HepG2 (cell line): ENCODE measurements around the gene ZNF764. TPM values are rescaled to one million over a fixed set of nuclear protein-coding genes. Genes with fewer than 3 reads are reported as not detected.

ENCODE experiments used
- AHR ChIP-seq: IDR thresholded peaks from 2 replicates; pipeline ENCODE4 v1.6.1; 2018; ENCODE audit warnings: missing genetic modification reagents, missing compliant biosample characterization
- ATF5 ChIP-seq: sonication (generic); formaldehyde crosslinking; IDR thresholded peaks from 2 replicates; pipeline ENCODE4 v1.4.0; 2020; ENCODE audit warnings: mild to moderate bottlenecking, low read depth, missing genetic modification reagents
- ATF7-NPFF ChIP-seq: sonication (generic); formaldehyde crosslinking; IDR thresholded peaks from 2 replicates; pipeline ENCODE4 v1.8.1; 2023; ENCODE audit warnings: mild to moderate bottlenecking, low read depth, missing genetic modification reagents, moderate library complexity
- ELF3 ChIP-seq: IDR thresholded peaks from 2 replicates; pipeline ENCODE4 v1.6.1; 2016; ENCODE audit warnings: missing genetic modification reagents, missing compliant biosample characterization
- FOXP1 ChIP-seq, 2 experiments: fragments of 450-650 bp in 1 of 2; IDR thresholded peaks; 2 replicates each; pipeline ENCODE4 v1.6.1; 2017 to 2018; ENCODE audit warnings: antibody characterized with exemption in 1 of 2
- GATAD1 ChIP-seq: IDR thresholded peaks from 2 replicates; pipeline ENCODE4 v1.6.1; 2016; ENCODE audit warnings: missing genetic modification reagents, missing compliant biosample characterization
- HNF1A ChIP-seq, 2 experiments: sonication (generic) in 1 of 2; formaldehyde crosslinking in 1 of 2; IDR thresholded peaks; 2 replicates each; pipeline versions ENCODE4 v1.4.0 to v1.6.1; 2016 to 2020; ENCODE audit warnings: borderline replicate concordance in 1 of 2, low read depth in 1 of 2, mild to moderate bottlenecking in 1 of 2, missing genetic modification reagents in 1 of 2
- HNF4A ChIP-seq: sonication (generic); formaldehyde crosslinking; IDR thresholded peaks from 2 replicates; pipeline ENCODE4 v1.4.0; 2020; ENCODE audit warnings: missing genetic modification reagents
- KAT2B ChIP-seq: fragments of 150-350 bp; IDR thresholded peaks from 2 replicates; pipeline ENCODE4 v1.6.1; 2014; ENCODE audit warnings: low read depth, low read length, borderline replicate concordance
- KDM5A ChIP-seq: fragments of 200-600 bp; sonication (generic); IDR thresholded peaks from 2 replicates; pipeline ENCODE4 v1.7.0; 2018; ENCODE audit warnings: antibody characterized with exemption, mild to moderate bottlenecking, low read length, borderline replicate concordance
- NFE2L1 ChIP-seq: sonication (generic); formaldehyde crosslinking; IDR thresholded peaks from 2 replicates; pipeline ENCODE4 v1.4.0; 2020; ENCODE audit warnings: missing genetic modification reagents, mild to moderate bottlenecking, borderline replicate concordance
- NR2C2 ChIP-seq: sonication (generic); formaldehyde crosslinking; IDR thresholded peaks from 2 replicates; pipeline ENCODE4 v1.4.0; 2020; ENCODE audit warnings: missing genetic modification reagents, mild to moderate bottlenecking, moderate library complexity, borderline replicate concordance
- PTBP1 ChIP-seq: fragments of 200-400 bp; formaldehyde crosslinking; IDR thresholded peaks from 2 replicates; pipeline ENCODE4 v1.6.1; 2018; ENCODE audit warnings: low read length, low read depth; ENCODE audit not compliant: poor library complexity, severe bottlenecking
- RXRB ChIP-seq: IDR thresholded peaks from 2 replicates; pipeline ENCODE4 v1.6.1; 2016; ENCODE audit warnings: borderline replicate concordance, missing genetic modification reagents, missing compliant biosample characterization
- SRF ChIP-seq: IDR thresholded peaks from 2 replicates; pipeline ENCODE4 v1.6.1; 2011; ENCODE audit warnings: mild to moderate bottlenecking, low read depth, low read length, moderate library complexity
- ZNF207 ChIP-seq: fragments of 450-650 bp; IDR thresholded peaks from 2 replicates; pipeline ENCODE4 v1.6.1; 2016; ENCODE audit warnings: antibody characterized with exemption, borderline replicate concordance
- ZNF296 ChIP-seq: sonication (generic); formaldehyde crosslinking; conservative IDR thresholded peaks from 2 replicates; pipeline ENCODE4 v1.5.0; 2020; ENCODE audit warnings: mild to moderate bottlenecking, missing genetic modification reagents
- ZNF441 ChIP-seq: sonication (generic); formaldehyde crosslinking; IDR thresholded peaks from 2 replicates; pipeline ENCODE4 v1.7.0; 2021; ENCODE audit warnings: missing genetic modification reagents, borderline replicate concordance
- ZSCAN25 ChIP-seq: sonication (generic); formaldehyde crosslinking; IDR thresholded peaks from 2 replicates; pipeline ENCODE4 v1.8.0; 2022; ENCODE audit warnings: mild to moderate bottlenecking, missing genetic modification reagents
- polyA plus RNA-seq, 8 experiments: library from polyadenylated mRNA; depleted of rRNA in 3 of 8; stranded (reverse) in 7 of 8; unstranded in 1 of 8; fragments of >200 nt; fragmentation: Illumina TruSeq in 4 of 8; extraction: Trizol in 4 of 8; gene quantifications; 2 replicates each; pipeline versions ENCODE4 v1.2.1 to v1.2.3, GENCODE V29; 2011 to 2016; ENCODE audit warnings: low read depth in 4 of 8, missing spikeins in 1 of 8, mixed read lengths in 1 of 8; ENCODE audit not compliant: insufficient read depth in 1 of 8
- total RNA-seq, 5 experiments: library from RNA; depleted of rRNA; stranded (reverse); fragments of >200 nt; fragmentation: Illumina TruSeq; extraction: Trizol; gene quantifications; 2 replicates each; pipeline ENCODE4 v1.2.3, GENCODE V29; 2016; ENCODE audit warnings: low read depth in 1 of 5
- TF ChIP-seq, protein P1 (sequence below): sonication (generic); formaldehyde crosslinking; IDR thresholded peaks from 2 replicates; pipeline ENCODE4 v1.4.0; 2020; ENCODE audit warnings: low read depth, mild to moderate bottlenecking, missing genetic modification reagents

The ZNF764 gene
- total and polyA plus RNA-seq, 2 of the 13 experiments (the other 11 are each of a cell fraction or from before 2014, with no cell fraction given): 4.1 to 9.1 TPM

DNA sequence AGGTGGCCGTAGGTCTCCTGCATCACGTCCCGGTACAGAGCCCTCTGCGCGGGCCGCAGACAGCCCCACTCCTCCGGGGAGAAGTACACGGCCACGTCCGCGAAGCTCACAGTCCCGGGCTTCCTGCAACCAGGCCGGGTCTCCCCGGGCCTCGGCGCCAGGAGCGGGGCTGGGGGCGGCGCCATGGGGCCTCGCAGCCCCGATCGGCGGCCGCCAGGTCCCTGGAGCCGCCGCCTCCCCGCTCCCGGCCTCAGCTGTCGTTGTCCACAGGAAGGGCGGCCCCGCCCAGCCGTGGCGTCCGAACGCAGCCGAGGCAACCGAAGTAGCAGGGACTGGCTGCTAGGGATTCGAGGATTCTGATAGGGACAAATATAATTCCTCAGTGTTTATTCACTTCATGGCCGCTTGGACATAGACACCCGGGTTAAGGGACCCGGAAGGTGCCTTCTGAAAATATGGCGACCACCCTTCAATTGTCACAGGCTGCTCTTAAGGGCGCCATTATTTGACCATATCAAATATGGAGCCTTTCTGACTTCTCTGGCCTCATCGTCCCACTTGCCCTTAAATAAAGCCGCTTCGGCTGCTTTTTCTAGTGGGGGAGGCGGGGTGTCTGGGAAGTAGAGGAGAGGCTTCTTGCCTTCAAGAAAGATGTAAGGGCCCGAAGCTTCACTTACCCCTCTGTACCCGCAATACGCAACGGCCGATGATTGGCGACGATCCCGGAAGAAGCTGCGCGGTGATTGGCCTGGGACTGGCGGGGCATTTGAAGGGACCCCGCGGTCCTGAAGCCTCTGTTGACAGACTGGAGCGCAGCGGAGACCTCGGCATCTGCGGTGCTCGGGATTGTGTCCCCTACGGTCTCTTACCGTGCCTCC, 13.5 kb upstream of the ZNF764 start, which contains the start of gene ZNF688 (continued):
- TF ChIP-seq SRF (no peak), ATF5 (CRISPR knock-in tag) (no peak), FOXP1 (IDR thresholded peaks at IDR 0.05) (no peak), FOXP1 (CRISPR knock-in tag; IDR thresholded peaks at IDR 0.05) (no peak), NR2C2 (CRISPR knock-in tag) (peak; percentile 96), KDM5A (peak; percentile 86), HNF4A (no peak; the same call in 1 of the 2 replicates), PTBP1 (peak; percentile 51), GATAD1 (peak; percentile 95), ZNF441 (CRISPR knock-in tag) (peak; percentile 58; the same call in 1 of the 2 replicates), AHR (CRISPR knock-in tag) (peak; percentile 5; the same call in 1 of the 2 replicates), ELF3 (CRISPR knock-in tag) (peak; percentile 82), ZNF207 (no peak), ZSCAN25 (CRISPR knock-in tag) (peak; percentile 54; the same call in 1 of the 2 replicates), RXRB (CRISPR knock-in tag) (no peak; the same call in 1 of the 2 replicates), NFE2L1 (no peak), HNF1A (IDR thresholded peaks at IDR 0.05; ENCODE audit: low read depth) (no peak), HNF1A (CRISPR knock-in tag; IDR thresholded peaks at IDR 0.05; ENCODE audit: borderline replicate concordance) (0 out of 2 replicates have a peak, but pooled peaks have one; percentile 12), ATF7-NPFF (CRISPR knock-in tag) (peak; percentile 72; the same call in 1 of the 2 replicates), ZNF296 (no peak), KAT2B (no peak)
- TF ChIP-seq, protein P1, sequence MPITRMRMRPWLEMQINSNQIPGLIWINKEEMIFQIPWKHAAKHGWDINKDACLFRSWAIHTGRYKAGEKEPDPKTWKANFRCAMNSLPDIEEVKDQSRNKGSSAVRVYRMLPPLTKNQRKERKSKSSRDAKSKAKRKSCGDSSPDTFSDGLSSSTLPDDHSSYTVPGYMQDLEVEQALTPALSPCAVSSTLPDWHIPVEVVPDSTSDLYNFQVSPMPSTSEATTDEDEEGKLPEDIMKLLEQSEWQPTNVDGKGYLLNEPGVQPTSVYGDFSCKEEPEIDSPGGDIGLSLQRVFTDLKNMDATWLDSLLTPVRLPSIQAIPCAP (CRISPR knock-in tag): 0 out of 2 replicates have a peak, but pooled peaks have one; percentile 4
